B cell (primary cell): ENCODE measurements around the gene OR7G1.

ENCODE experiments used
- EZH2 ChIP-seq: IDR thresholded peaks from 2 replicates; pipeline ENCODE4 v1.6.1; 2012; ENCODE audit warnings: borderline replicate concordance, low read depth, mild to moderate bottlenecking, moderate library complexity, low read length; ENCODE audit not compliant: insufficient read depth, poor library complexity, severe bottlenecking
- TF ChIP-seq, protein P1 (sequence below): fragments of 200-600 bp; IDR thresholded peaks from one replicate; pipeline ENCODE4 v1.8.0; 2022; ENCODE audit warnings: antibody characterized with exemption, mild to moderate bottlenecking

DNA sequence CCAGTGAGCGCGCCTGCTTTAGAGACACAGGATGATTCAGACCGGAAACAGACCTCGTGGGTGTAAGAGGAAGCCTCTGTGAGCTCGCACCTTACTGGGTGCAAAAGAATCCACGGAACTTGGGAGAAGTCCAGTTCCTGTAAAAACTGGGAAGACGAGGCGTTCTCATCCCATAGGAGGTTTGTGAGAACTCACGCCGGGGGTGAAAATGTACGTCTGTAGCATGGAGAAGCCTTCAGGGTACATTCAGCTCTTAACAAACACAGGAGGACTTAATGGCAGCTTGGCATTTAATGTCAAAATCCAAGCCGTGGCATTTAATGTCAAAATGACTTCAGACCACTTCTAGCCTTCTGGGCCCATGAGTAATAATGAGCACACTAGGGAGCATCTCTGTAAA lies 45.9 kb upstream of the OR7G1 start:
- TF ChIP-seq, protein P1, sequence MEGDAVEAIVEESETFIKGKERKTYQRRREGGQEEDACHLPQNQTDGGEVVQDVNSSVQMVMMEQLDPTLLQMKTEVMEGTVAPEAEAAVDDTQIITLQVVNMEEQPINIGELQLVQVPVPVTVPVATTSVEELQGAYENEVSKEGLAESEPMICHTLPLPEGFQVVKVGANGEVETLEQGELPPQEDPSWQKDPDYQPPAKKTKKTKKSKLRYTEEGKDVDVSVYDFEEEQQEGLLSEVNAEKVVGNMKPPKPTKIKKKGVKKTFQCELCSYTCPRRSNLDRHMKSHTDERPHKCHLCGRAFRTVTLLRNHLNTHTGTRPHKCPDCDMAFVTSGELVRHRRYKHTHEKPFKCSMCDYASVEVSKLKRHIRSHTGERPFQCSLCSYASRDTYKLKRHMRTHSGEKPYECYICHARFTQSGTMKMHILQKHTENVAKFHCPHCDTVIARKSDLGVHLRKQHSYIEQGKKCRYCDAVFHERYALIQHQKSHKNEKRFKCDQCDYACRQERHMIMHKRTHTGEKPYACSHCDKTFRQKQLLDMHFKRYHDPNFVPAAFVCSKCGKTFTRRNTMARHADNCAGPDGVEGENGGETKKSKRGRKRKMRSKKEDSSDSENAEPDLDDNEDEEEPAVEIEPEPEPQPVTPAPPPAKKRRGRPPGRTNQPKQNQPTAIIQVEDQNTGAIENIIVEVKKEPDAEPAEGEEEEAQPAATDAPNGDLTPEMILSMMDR = no peak
- no peak for TF ChIP-seq EZH2
